H1 (cell line): Measurements from ENCODE around the gene ALK. TPM values are rescaled to one million over a fixed set of nuclear protein-coding genes. Genes with fewer than 3 reads are reported as not detected.

Source experiments
- CTCF ChIA-PET: fragments of 300-600 bp; sonication (Branson Sonifier 250); formaldehyde crosslinking; loops from one replicate; lab custom pipeline; 2021; ENCODE audit not compliant: partially characterized antibody; lab: Charles Lee
- POLR2A ChIA-PET: fragments of 300-600 bp; sonication (Branson Sonifier 250); formaldehyde crosslinking; loops from one replicate; lab custom pipeline; 2021; ENCODE audit warnings: inconsistent platforms; ENCODE audit not compliant: partially characterized antibody; lab: Charles Lee
- DNase-seq, 2 experiments: peaks; one replicate each; pipeline versions ENCODE4 v3.0.0 to v3.0.0-alpha.2; 2010 to 2022; ENCODE audit warnings: low spot score in 2 of 2, low read depth in 1 of 2, mixed read lengths in 1 of 2
- FAIRE-seq: peaks from 2 replicates; lab custom pipeline; 2011; peaks lifted over from hg19 to GRCh38; lab: Jason Lieb, UNC
- H2AFZ ChIP-seq: 2 replicates; pipeline ENCODE4 v1.8.1; 2012; ENCODE audit warnings: low read length, inconsistent platforms
- H2AK5ac ChIP-seq: 2 replicates; pipeline ENCODE4 v1.6.1; 2013; ENCODE audit warnings: low read depth, low read length
- H2BK120ac ChIP-seq: replicated peaks from 2 replicates; pipeline ENCODE3; 2013; ENCODE audit warnings: low read depth, low read length, inconsistent platforms
- H2BK12ac ChIP-seq: 2 replicates; pipeline ENCODE4 v1.6.1; 2013; ENCODE audit warnings: low read depth, low read length
- H2BK15ac ChIP-seq: 2 replicates; pipeline ENCODE4 v1.6.1; 2013; ENCODE audit warnings: low read length
- H2BK20ac ChIP-seq: 2 replicates; pipeline ENCODE4 v1.6.1; 2013; ENCODE audit warnings: low read length
- H2BK5ac ChIP-seq: 2 replicates; pipeline ENCODE4 v1.6.1; 2013; ENCODE audit warnings: low read depth, low read length
- H3K14ac ChIP-seq: 2 replicates; pipeline ENCODE4 v1.6.1; 2013; ENCODE audit warnings: inconsistent platforms; ENCODE audit not compliant: insufficient read length
- H3K18ac ChIP-seq: 2 replicates; pipeline ENCODE4 v1.6.1; 2013; ENCODE audit warnings: low read length; ENCODE audit errors: extremely low read depth
- H3K23ac ChIP-seq: 2 replicates; pipeline ENCODE4 v1.6.1; 2013; ENCODE audit warnings: inconsistent platforms; ENCODE audit not compliant: insufficient read length
- H3K23me2 ChIP-seq: 2 replicates; pipeline ENCODE4 v1.6.1; 2013; ENCODE audit warnings: low read depth, low read length
- H3K27ac ChIP-seq: 2 replicates; pipeline ENCODE4 v1.6.1; 2011; ENCODE audit warnings: low read depth, low read length, inconsistent platforms
- H3K27me3 ChIP-seq, 4 experiments: replicated peaks in 1 of 4; 1 replicate in 1 of 4; 2 replicates in 3 of 4; pipeline versions ENCODE4 v1.6.1 to v1.8.1; 2011 to 2013; ENCODE audit warnings: low read length in 3 of 4, mild to moderate bottlenecking in 3 of 4, inconsistent platforms in 2 of 4, mixed read lengths in 2 of 4, moderate library complexity in 1 of 4; ENCODE audit not compliant: control insufficient read depth in 3 of 4, insufficient read depth in 3 of 4; ENCODE audit errors: extremely low read depth in 1 of 4
- H3K36me3 ChIP-seq, 4 experiments: 2 replicates each; pipeline versions ENCODE4 v1.6.1 to v1.8.1; 2011 to 2013; ENCODE audit warnings: mild to moderate bottlenecking in 4 of 4, low read length in 3 of 4, moderate library complexity in 2 of 4, control low read depth in 1 of 4, inconsistent platforms in 1 of 4; ENCODE audit not compliant: insufficient read depth in 4 of 4, control insufficient read depth in 2 of 4
- H3K4ac ChIP-seq: replicated peaks from 2 replicates; pipeline ENCODE3; 2013; ENCODE audit warnings: low read length, low read depth, mixed read lengths, inconsistent platforms; ENCODE audit not compliant: insufficient read length
- H3K4me1 ChIP-seq, 4 experiments: replicated peaks in 1 of 4; 1 replicate in 1 of 4; 2 replicates in 3 of 4; pipeline versions ENCODE4 v1.6.1 to v1.8.1; 2011 to 2013; ENCODE audit warnings: low read length in 3 of 4, inconsistent platforms in 2 of 4, mixed read lengths in 1 of 4; ENCODE audit not compliant: insufficient read depth in 4 of 4, control insufficient read depth in 3 of 4
- H3K4me2 ChIP-seq, 2 experiments: 2 replicates each; pipeline versions ENCODE4 v1.6.1 to v1.8.1; 2011 to 2013; ENCODE audit warnings: low read depth in 2 of 2, low read length in 2 of 2, control low read depth in 1 of 2, inconsistent platforms in 1 of 2, mild to moderate bottlenecking in 1 of 2; ENCODE audit not compliant: insufficient read depth in 1 of 2
- H3K4me3 ChIP-seq, 4 experiments: fragments of 200-600, 300-600 bp in 1 of 4; sonication (generic), shearing (Covaris generic), sonication (Bioruptor Twin) in 1 of 4; 2 replicates each; pipeline versions ENCODE4 v1.5.1 to v1.8.1; 2011 to 2016; ENCODE audit warnings: low read length in 4 of 4, low read depth in 3 of 4, control low read depth in 2 of 4, inconsistent platforms in 2 of 4, mild to moderate bottlenecking in 2 of 4, mixed read lengths in 1 of 4, moderate library complexity in 1 of 4; ENCODE audit not compliant: insufficient read depth in 2 of 4; ENCODE audit errors: extremely low read depth in 1 of 4
- H3K56ac ChIP-seq: replicated peaks from 2 replicates; pipeline ENCODE3; 2013; ENCODE audit warnings: low read depth, mild to moderate bottlenecking, mixed read lengths, low read length, inconsistent platforms; ENCODE audit not compliant: insufficient read length
- H3K79me1 ChIP-seq: 2 replicates; pipeline ENCODE4 v1.6.1; 2013; ENCODE audit warnings: low read depth, low read length, control low read depth
- H3K79me2 ChIP-seq, 2 experiments: 2 replicates each; pipeline versions ENCODE4 v1.6.1 to v1.8.1; 2012 to 2013; ENCODE audit warnings: low read length in 2 of 2, mild to moderate bottlenecking in 2 of 2, inconsistent platforms in 1 of 2; ENCODE audit not compliant: insufficient read depth in 2 of 2, control insufficient read depth in 1 of 2
- H3K9ac ChIP-seq, 4 experiments: replicated peaks in 1 of 4; 1 replicate in 1 of 4; 2 replicates in 3 of 4; pipeline versions ENCODE4 v1.6.1 to v1.8.1; 2011 to 2013; ENCODE audit warnings: low read depth in 3 of 4, low read length in 3 of 4, control low read depth in 2 of 4, mild to moderate bottlenecking in 2 of 4, moderate library complexity in 2 of 4, inconsistent platforms in 1 of 4; ENCODE audit errors: extremely low read depth in 1 of 4
- H3K9me3 ChIP-seq, 2 experiments: 2 replicates each; pipeline versions ENCODE4 v1.6.1 to v1.8.1; 2012 to 2013; ENCODE audit warnings: mild to moderate bottlenecking in 2 of 2, moderate library complexity in 2 of 2, control low read depth in 1 of 2, inconsistent platforms in 1 of 2, low read depth in 1 of 2, low read length in 1 of 2, mixed read lengths in 1 of 2; ENCODE audit not compliant: insufficient read depth in 2 of 2
- H4K20me1 ChIP-seq, 2 experiments: replicated peaks in 1 of 2; 2 replicates each; pipeline versions ENCODE3 to v1.8.1; 2011 to 2013; ENCODE audit warnings: inconsistent platforms in 2 of 2, low read length in 2 of 2, mild to moderate bottlenecking in 1 of 2; ENCODE audit not compliant: insufficient read depth in 2 of 2, control insufficient read depth in 1 of 2
- H4K5ac ChIP-seq: 2 replicates; pipeline ENCODE4 v1.6.1; 2013; ENCODE audit warnings: low read length, low read depth, mixed read lengths, inconsistent platforms; ENCODE audit not compliant: insufficient read length
- H4K8ac ChIP-seq: 2 replicates; pipeline ENCODE4 v1.8.0; 2013; ENCODE audit warnings: mild to moderate bottlenecking, moderate library complexity, low read length, inconsistent platforms; ENCODE audit not compliant: insufficient read depth; ENCODE audit errors: extremely low read depth
- H4K91ac ChIP-seq: replicated peaks from 2 replicates; pipeline ENCODE3; 2013; ENCODE audit warnings: low read length, mixed read lengths, inconsistent platforms; ENCODE audit not compliant: insufficient read length
- BACH1 ChIP-seq: IDR thresholded peaks from 2 replicates; pipeline ENCODE4 v1.6.1; 2012; ENCODE audit warnings: low read length, improper control_type of control experiment
- CBX8 ChIP-seq: fragments of 300-800, 300-1000 bp; sonication (generic); IDR thresholded peaks from 2 replicates; pipeline ENCODE4 v1.7.1; 2016; ENCODE audit warnings: low read depth, low read length, borderline replicate concordance
- CREB1 ChIP-seq: IDR thresholded peaks from 2 replicates; pipeline ENCODE4 v1.6.1; 2012; ENCODE audit warnings: inconsistent platforms
- EGR1 ChIP-seq: IDR thresholded peaks from 2 replicates; pipeline ENCODE4 v1.6.1; 2011; ENCODE audit warnings: low read depth, low read length, borderline replicate concordance
- GTF2F1 ChIP-seq: IDR thresholded peaks from 2 replicates; pipeline ENCODE4 v1.6.1; 2012; ENCODE audit warnings: low read depth, low read length, improper control_type of control experiment, borderline replicate concordance
- NRF1 ChIP-seq: IDR thresholded peaks from 2 replicates; pipeline ENCODE4 v1.6.1; 2011; ENCODE audit warnings: mild to moderate bottlenecking, low read depth, low read length, improper control_type of control experiment
- RAD21 ChIP-seq, 2 experiments: IDR thresholded peaks in 1 of 2; conservative IDR thresholded peaks in 1 of 2; 2 replicates each; pipeline ENCODE4 v1.6.1; 2011; ENCODE audit warnings: low read depth in 2 of 2, low read length in 2 of 2, improper control_type of control experiment in 1 of 2, inconsistent platforms in 1 of 2, mild to moderate bottlenecking in 1 of 2, moderate library complexity in 1 of 2
- RXRA ChIP-seq: IDR thresholded peaks from 2 replicates; pipeline ENCODE4 v1.6.1; 2011; ENCODE audit warnings: low read depth, mild to moderate bottlenecking, low read length, moderate library complexity; ENCODE audit not compliant: insufficient read depth
- SP4 ChIP-seq: IDR thresholded peaks from 2 replicates; pipeline ENCODE4 v1.6.1; 2012; ENCODE audit warnings: low read length, inconsistent platforms
- WGBS, 2 experiments: shearing (Covaris generic) in 1 of 2; methylation state at CpG; one replicate each; pipeline versions ENCODE4 v1.1.6 to v1.1.7; 2013 to 2015; ENCODE audit warnings: low lambda C conversion rate in 2 of 2, mixed read lengths in 2 of 2, inconsistent platforms in 1 of 2, low coverage in 1 of 2, missing lambda C conversion rate in 1 of 2; ENCODE audit not compliant: insufficient replicate concordance in 2 of 2, insufficient coverage in 1 of 2, insufficient read length in 1 of 2; ENCODE audit errors: extremely low coverage in 1 of 2, missing lambda C conversion rate in 1 of 2; 5-methylcytosine and 5-hydroxymethylcytosine counted together
- polyA plus RNA-seq, 7 experiments: library from polyadenylated mRNA; depleted of rRNA in 3 of 7; stranded (reverse) in 5 of 7; unstranded in 2 of 7; fragments of >200 nt in 5 of 7; fragments of 200-250 nt in 2 of 7; gene quantifications; 1 replicate in 5 of 7; 2 replicates in 1 of 7; 4 replicates in 1 of 7; pipeline versions ENCODE4 v1.2.1 to v1.2.3, GENCODE V29; 2011 to 2013; ENCODE audit warnings: missing spikeins in 2 of 7, mixed read lengths in 2 of 7
- total RNA-seq: library from RNA; stranded (reverse); fragmentation: NEBNext Ultra II Directional; extraction: Animal tissue kit (Norgen Biotek cat#: 25700); gene quantifications from 2 replicates; pipeline ENCODE4 v1.2.1, GENCODE V29; 2021

The ALK gene
- total and polyA plus RNA-seq, 2 of the 8 experiments (the other 6 are each of a cell fraction or from before 2014, with no cell fraction given), result 0.02 to 0.09 TPM

- TF ChIP-seq SP4 (no peak), CREB1 (no peak), NRF1 (no peak), RXRA (no peak), GTF2F1 (no peak), CBX8 (no peak), BACH1 (no peak), EGR1 (no peak), RAD21 (IDR thresholded peaks at IDR 0.05 in 1 of 2, conservative IDR thresholded peaks at IDR 0.05 in 1 of 2; ENCODE audit: low read depth in 2 of 2, low read length in 2 of 2) (no peak)
- TF ChIP-seq, all 59 proteins: peak for 0
- no peak overlapping the region for H2BK15ac ChIP-seq
Measured at GRCh38 chr2:29531626-29532025, 389.8 kb downstream of the ALK start.

More at GRCh38 chr2:29531626-29532025, 389.8 kb downstream of the ALK start:
- H3K79me2 ChIP-seq, result no peaks in the 10 kb centered on the region
- DNase-seq (no peak), FAIRE-seq (no peak)
- no peak overlapping the region for H2AK5ac ChIP-seq
- H4K8ac ChIP-seq, result no peak overlapping the region
- 0 out of 4 replicates have a peak, but pooled peaks cover 0 to under 1% of the 10 kb centered on the region in 2 experiments for H3K9me3 ChIP-seq
- H3K23me2 ChIP-seq, result no peaks in the 10 kb centered on the region
- H3K9ac ChIP-seq, result no peak overlapping the region
- no peaks in the 10 kb centered on the region for H4K20me1 ChIP-seq
- H3K14ac ChIP-seq, result no peak overlapping the region
- H2AFZ ChIP-seq, result no peak overlapping the region
- H3K27me3 ChIP-seq, result no peaks in the 10 kb centered on the region
- H3K56ac ChIP-seq, result no peak overlapping the region
- H4K91ac ChIP-seq, result no peak overlapping the region
- no peak overlapping the region for H4K5ac ChIP-seq
- H3K23ac ChIP-seq, result no peak overlapping the region
- H3K4me2 ChIP-seq, result no peak overlapping the region
- no peak overlapping the region for H3K4ac ChIP-seq
- WGBS, 2 experiments, result 84% methylated on average over 4 of the region's 4 CpGs; no CpG with 5 or more reads in 1 of the 2 experiments
- ChIA-PET POLR2A (no interaction called here), CTCF (interaction anchor here (1.3 to 1.9 kb wide), 2 partner anchors 223 to 318 kb away, joined by 3 to 4 read pairs; no protein-coding TSS in a partner anchor)
- H3K27ac ChIP-seq, result no peak overlapping the region
- no peaks in the 10 kb centered on the region; a peak in 1 of 7 replicates for H3K4me1 ChIP-seq
- H3K18ac ChIP-seq, result no peak overlapping the region
- no peak overlapping the region for H2BK120ac ChIP-seq
- H3K79me1 ChIP-seq, result no peaks in the 10 kb centered on the region
- H2BK5ac ChIP-seq, result no peak overlapping the region
- no peak overlapping the region for H3K4me3 ChIP-seq
- no peaks in the 10 kb centered on the region; a peak in 2 of 8 replicates for H3K36me3 ChIP-seq
- H2BK20ac ChIP-seq, result no peak overlapping the region
- no peak overlapping the region for H2BK12ac ChIP-seq
